C4-2B (cell line): Measurements from ENCODE around the gene OR2A14.

Experiments
- CTCF ChIP-seq: fragments of 450-650 bp; conservative IDR thresholded peaks from 2 replicates; pipeline ENCODE4 v1.5.1; 2017; ENCODE audit warnings: mild to moderate bottlenecking
- ZFX ChIP-seq: fragments of 450-650 bp; IDR thresholded peaks from 2 replicates; pipeline ENCODE4 v1.6.1; 2017

- no peak for TF ChIP-seq CTCF
- TF ChIP-seq ZFX = no peak
Measured at GRCh38 chr7:144174613-144175012, 51.6 kb downstream of the OR2A14 start.
